Gastroesophageal sphincter (tissue), 4 donors: ENCODE measurements around the gene ANKRD29. TPM values are rescaled to one million over a fixed set of nuclear protein-coding genes. Genes with fewer than 3 reads are reported as not detected.

Experiments
- ATAC-seq: fragments of 150-250 bp; one replicate; pipeline ENCODE4 v1.9.1; 2016; ENCODE audit warnings: mild to moderate bottlenecking, moderate library complexity
- H3K27ac ChIP-seq, 4 donors: fragments of 200-600 bp; sonication (generic) in 3 of 4; 1 replicate in 3 of 4; 2 replicates in 1 of 4; pipeline ENCODE4 v1.5.1; 2016 to 2019
- H3K27me3 ChIP-seq: fragments of 200-600 bp; sonication (generic); one replicate; pipeline ENCODE4 v1.5.1; 2019
- H3K36me3 ChIP-seq, 2 donors: fragments of 200-600 bp; sonication (generic); one replicate each; pipeline ENCODE4 v1.5.1; 2019; ENCODE audit warnings: control low read depth in 1 of 2
- H3K4me1 ChIP-seq, 3 donors: fragments of 200-600 bp; sonication (generic); 1 replicate in 2 of 3; 2 replicates in 1 of 3; pipeline ENCODE4 v1.5.1; 2016 to 2019; ENCODE audit warnings: control low read depth in 2 of 3
- H3K4me3 ChIP-seq, 2 donors: fragments of 200-600 bp; sonication (generic); one replicate each; pipeline ENCODE4 v1.5.1; 2019; ENCODE audit warnings: mild to moderate bottlenecking in 1 of 2, moderate library complexity in 1 of 2
- H3K9me3 ChIP-seq, 3 donors: fragments of 200-600 bp; sonication (generic); one replicate each; pipeline ENCODE4 v1.5.1; 2017 to 2019; ENCODE audit warnings: control low read depth in 2 of 3
- EP300 ChIP-seq: sonication (generic); formaldehyde crosslinking; IDR thresholded peaks from one replicate; pipeline ENCODE4 v1.6.1; 2017; ENCODE audit warnings: antibody characterized with exemption, mild to moderate bottlenecking
- POLR2A ChIP-seq, 2 donors: fragments of 450-650 bp; IDR thresholded peaks; one replicate each; pipeline ENCODE4 v1.6.1; 2017; ENCODE audit warnings: antibody characterized with exemption in 2 of 2, mild to moderate bottlenecking in 2 of 2, moderate library complexity in 1 of 2
- POLR2AphosphoS5 ChIP-seq: sonication (generic); formaldehyde crosslinking; IDR thresholded peaks from one replicate; pipeline ENCODE4 v1.6.1; 2017; ENCODE audit warnings: antibody characterized with exemption
- WGBS, 2 donors: methylation state at CpG; one replicate each; pipeline ENCODE4 v1.1.5; 2018; ENCODE audit warnings: low coverage in 1 of 2; 5-methylcytosine and 5-hydroxymethylcytosine counted together
- small RNA-seq, 4 donors: library from RNA; depleted of rRNA; stranded (forward); fragments of <200 nt; gene quantifications; one replicate each; pipeline ENCODE3, GENCODE V24; 2016
- total RNA-seq, 4 donors: library from RNA; depleted of rRNA; stranded (reverse); fragments of >200 nt; gene quantifications; one replicate each; pipeline ENCODE4 v1.1.0, GENCODE V29; 2016
- TF ChIP-seq, protein P1 (sequence below), 4 experiments: fragments of 200-600 bp in 2 of 4; fragments of 450-650 bp in 2 of 4; sonication (generic) in 1 of 4; IDR thresholded peaks; one replicate each; pipeline ENCODE4 v1.5.1; 2017 to 2019; ENCODE audit warnings: antibody characterized with exemption in 4 of 4, mild to moderate bottlenecking in 2 of 4, moderate library complexity in 2 of 4

ANKRD29 gene
- total RNA-seq, 4 donors from 2014 or later = 3.5 to 19.3 (median 10.5) TPM

- no peaks in the 10 kb centered on the region for H3K27me3 ChIP-seq
- no peak for ATAC-seq
- WGBS, 2 donors = 46% methylated on average over 3 of the region's 3 CpGs; no CpG with 5 or more reads in 1 of the 2 donors
- H3K36me3 ChIP-seq = peaks cover 0 to 98% of the 10 kb centered on the region in 2 donors
- H3K9me3 ChIP-seq = no peaks in the 10 kb centered on the region
- no peak overlapping the region for H3K4me3 ChIP-seq
- no peaks in the 10 kb centered on the region for H3K4me1 ChIP-seq
- no peak for TF ChIP-seq EP300
- no peak for TF ChIP-seq POLR2AphosphoS5
- TF ChIP-seq, protein P1, sequence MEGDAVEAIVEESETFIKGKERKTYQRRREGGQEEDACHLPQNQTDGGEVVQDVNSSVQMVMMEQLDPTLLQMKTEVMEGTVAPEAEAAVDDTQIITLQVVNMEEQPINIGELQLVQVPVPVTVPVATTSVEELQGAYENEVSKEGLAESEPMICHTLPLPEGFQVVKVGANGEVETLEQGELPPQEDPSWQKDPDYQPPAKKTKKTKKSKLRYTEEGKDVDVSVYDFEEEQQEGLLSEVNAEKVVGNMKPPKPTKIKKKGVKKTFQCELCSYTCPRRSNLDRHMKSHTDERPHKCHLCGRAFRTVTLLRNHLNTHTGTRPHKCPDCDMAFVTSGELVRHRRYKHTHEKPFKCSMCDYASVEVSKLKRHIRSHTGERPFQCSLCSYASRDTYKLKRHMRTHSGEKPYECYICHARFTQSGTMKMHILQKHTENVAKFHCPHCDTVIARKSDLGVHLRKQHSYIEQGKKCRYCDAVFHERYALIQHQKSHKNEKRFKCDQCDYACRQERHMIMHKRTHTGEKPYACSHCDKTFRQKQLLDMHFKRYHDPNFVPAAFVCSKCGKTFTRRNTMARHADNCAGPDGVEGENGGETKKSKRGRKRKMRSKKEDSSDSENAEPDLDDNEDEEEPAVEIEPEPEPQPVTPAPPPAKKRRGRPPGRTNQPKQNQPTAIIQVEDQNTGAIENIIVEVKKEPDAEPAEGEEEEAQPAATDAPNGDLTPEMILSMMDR (IDR thresholded peaks at IDR 0.05) = no peak
- TF ChIP-seq POLR2A (IDR thresholded peaks at IDR 0.05) = no peak
- no peak overlapping the region for H3K27ac ChIP-seq
Measured at GRCh38 chr18:23551978-23552377, 110.7 kb downstream of the ANKRD29 start.

DNA sequence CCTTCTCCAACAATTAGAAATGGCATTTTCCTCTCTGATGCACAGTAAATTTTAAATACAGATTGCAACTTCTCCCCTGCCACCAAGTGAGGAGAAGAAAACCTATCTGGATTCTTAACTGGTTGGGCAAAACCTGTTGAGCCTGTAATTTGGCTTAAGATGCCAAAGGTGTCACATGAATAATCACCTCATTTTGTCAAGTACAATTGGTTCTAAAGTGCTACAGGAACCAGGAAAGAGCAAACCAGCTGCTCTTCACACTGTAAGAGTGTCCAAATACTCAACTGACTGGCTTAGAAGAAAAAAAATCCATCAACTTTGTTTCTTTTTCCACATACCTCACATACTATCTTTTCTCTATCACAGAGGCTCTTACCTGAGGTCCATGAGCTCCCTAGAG, 111.8 kb downstream of the ANKRD29 start:
- H3K9me3 ChIP-seq = no peaks in the 10 kb centered on the region
- H3K4me1 ChIP-seq = no peaks in the 10 kb centered on the region
- no peak for TF ChIP-seq EP300
- TF ChIP-seq POLR2AphosphoS5 = no peak
- no peak for TF ChIP-seq POLR2A (IDR thresholded peaks at IDR 0.05)
- ATAC-seq = no peak
- peaks cover 0 to 97% of the 10 kb centered on the region in 2 donors for H3K36me3 ChIP-seq
- H3K4me3 ChIP-seq = no peak overlapping the region
- no peak overlapping the region for H3K27ac ChIP-seq
- no peaks in the 10 kb centered on the region for H3K27me3 ChIP-seq

Small RNA genes within 50 kb of the gene (small RNA-seq; reads per million reads assigned to genes)
- gene RF00019 = 0 reads per million in 4 donors

Other genes with a start within 250 kb of the ANKRD29 start
- gene RIOK3, start 209.6 kb downstream of the ANKRD29 start, total RNA-seq = 10 to 100 TPM; 30.8 to 84.1 (median 51.3) TPM
- gene RMC1, start 159.4 kb downstream of the ANKRD29 start, total RNA-seq = 10 to 100 TPM; 17.9 to 34.1 (median 28.9) TPM
- 10 to 100 TPM; 35.6 to 63.2 (median 51.9) TPM for gene NPC1, start 76.4 kb downstream of the ANKRD29 start, total RNA-seq
- gene LAMA3, start 26.5 kb upstream of the ANKRD29 start, total RNA-seq = 10 to 100 TPM in 1 of 4 donors, 1 to 10 TPM in 3; 8.3 to 13.5 (median 9.5) TPM